ENCODE data around the gene SIGLEC5.
A peak's percentile ranks its signal among the peaks of the same experiment; 100 is the strongest.

SIGLEC5 gene

DNA sequence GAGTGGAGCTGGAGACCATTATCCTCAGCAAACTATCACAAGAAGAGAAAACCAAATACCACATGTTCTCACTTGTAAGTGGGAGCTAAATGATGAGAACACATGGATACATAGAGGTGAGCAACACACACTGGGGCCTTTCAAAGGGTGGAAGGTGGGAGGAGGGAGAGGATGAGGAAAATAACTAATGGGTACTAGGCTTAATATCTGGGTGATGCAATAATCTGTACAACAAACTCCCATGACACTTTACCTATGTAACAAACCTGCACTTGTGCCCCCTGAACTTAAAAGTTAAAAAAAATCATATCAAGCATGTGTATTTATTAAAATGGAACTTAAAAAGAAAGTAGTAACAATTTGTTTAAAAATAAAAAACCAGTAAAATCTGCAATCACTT, 11.4 kb upstream of the SIGLEC5 start:
- TF ChIP-seq, protein P1, sequence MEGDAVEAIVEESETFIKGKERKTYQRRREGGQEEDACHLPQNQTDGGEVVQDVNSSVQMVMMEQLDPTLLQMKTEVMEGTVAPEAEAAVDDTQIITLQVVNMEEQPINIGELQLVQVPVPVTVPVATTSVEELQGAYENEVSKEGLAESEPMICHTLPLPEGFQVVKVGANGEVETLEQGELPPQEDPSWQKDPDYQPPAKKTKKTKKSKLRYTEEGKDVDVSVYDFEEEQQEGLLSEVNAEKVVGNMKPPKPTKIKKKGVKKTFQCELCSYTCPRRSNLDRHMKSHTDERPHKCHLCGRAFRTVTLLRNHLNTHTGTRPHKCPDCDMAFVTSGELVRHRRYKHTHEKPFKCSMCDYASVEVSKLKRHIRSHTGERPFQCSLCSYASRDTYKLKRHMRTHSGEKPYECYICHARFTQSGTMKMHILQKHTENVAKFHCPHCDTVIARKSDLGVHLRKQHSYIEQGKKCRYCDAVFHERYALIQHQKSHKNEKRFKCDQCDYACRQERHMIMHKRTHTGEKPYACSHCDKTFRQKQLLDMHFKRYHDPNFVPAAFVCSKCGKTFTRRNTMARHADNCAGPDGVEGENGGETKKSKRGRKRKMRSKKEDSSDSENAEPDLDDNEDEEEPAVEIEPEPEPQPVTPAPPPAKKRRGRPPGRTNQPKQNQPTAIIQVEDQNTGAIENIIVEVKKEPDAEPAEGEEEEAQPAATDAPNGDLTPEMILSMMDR (conservative IDR thresholded peaks at IDR 0.05): no peak
- TF ChIP-seq ZFX (IDR thresholded peaks at IDR 0.05): no peak
- H3K27ac ChIP-seq: no peak overlapping the region

GRCh38 chr19:51640386-51640785, 10.2 kb upstream of the SIGLEC5 start:
- TF ChIP-seq ZFX (IDR thresholded peaks at IDR 0.05): no peak
- TF ChIP-seq, protein P1 (conservative IDR thresholded peaks at IDR 0.05): no peak

GRCh38 chr19:51639916-51640315, 9.7 kb upstream of the SIGLEC5 start:
- no peak for TF ChIP-seq ZFX (IDR thresholded peaks at IDR 0.05)
- TF ChIP-seq, protein P1 (conservative IDR thresholded peaks at IDR 0.05): no peak
- no peak overlapping the region for H3K27ac ChIP-seq

More at GRCh38 chr19:51640386-51640785, 10.2 kb upstream of the SIGLEC5 start:
- H3K27ac ChIP-seq: no peak overlapping the region

GRCh38 chr19:51637362-51637978, 7.3 kb upstream of the SIGLEC5 start:
- TF ChIP-seq, protein P1 (conservative IDR thresholded peaks at IDR 0.05): peak; percentile 69
- TF ChIP-seq ZFX (IDR thresholded peaks at IDR 0.05): no peak
- H3K27ac ChIP-seq: no peak overlapping the region

- no peak for TF ChIP-seq ZFX (IDR thresholded peaks at IDR 0.05)
- TF ChIP-seq, protein P1 (conservative IDR thresholded peaks at IDR 0.05): no peak
- no peak overlapping the region for H3K27ac ChIP-seq
Measured at GRCh38 chr19:51632126-51632525, 1.9 kb upstream of the SIGLEC5 start.

GRCh38 chr19:51628153-51628939, 1.9 kb downstream of the SIGLEC5 start:
- TF ChIP-seq, protein P1 (conservative IDR thresholded peaks at IDR 0.05): no peak
- no peak for TF ChIP-seq ZFX (IDR thresholded peaks at IDR 0.05)
- H3K27ac ChIP-seq: no peak overlapping the region

DNA sequence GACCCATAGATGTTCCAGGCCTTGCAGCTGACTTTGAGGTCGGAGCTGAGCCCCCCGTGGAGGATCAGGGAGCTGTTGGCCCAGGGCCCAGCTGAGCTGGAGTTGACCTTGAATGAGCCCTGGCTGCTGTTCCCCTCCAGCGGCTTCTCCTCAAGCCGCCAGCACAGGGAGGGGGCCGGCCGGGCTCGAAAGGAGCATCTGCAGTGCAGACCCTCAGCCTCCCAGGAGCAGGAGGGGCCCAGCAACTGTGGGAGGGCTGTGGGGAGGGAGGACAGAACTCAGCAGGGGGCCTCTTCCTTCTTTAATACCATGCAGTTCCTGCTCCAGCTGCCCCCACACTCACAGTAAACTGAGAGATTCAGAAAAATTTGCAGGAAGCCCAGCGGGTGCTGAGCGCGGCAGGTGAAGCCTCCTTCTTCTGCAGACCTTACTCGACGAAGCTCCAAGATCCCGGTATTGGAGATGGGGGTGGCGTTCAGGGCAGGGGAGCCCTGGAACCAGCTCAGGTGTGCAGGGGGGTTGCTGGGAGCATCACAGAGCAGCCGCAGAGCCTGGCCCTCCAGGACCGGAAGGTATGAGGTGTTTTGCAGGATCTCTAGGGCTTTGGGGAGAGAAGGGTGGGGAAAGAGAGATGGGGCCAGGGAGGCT, 2.6 kb downstream of the SIGLEC5 start:
- no peak overlapping the region for H3K27ac ChIP-seq
- TF ChIP-seq, protein P1 (conservative IDR thresholded peaks at IDR 0.05): no peak
- TF ChIP-seq ZFX (IDR thresholded peaks at IDR 0.05): no peak

All from C4-2B (cell line).